Trophoblast cell (in vitro differentiated cells and primary cell): ENCODE results near the gene OCSTAMP. TPM values are rescaled to one million over a fixed set of nuclear protein-coding genes. Genes with fewer than 3 reads are reported as not detected.

ENCODE experiments used
- DNase-seq, 2 donors: peaks; one replicate each; pipeline ENCODE4 v3.0.0-alpha.2; 2016
- H2AFZ ChIP-seq: 2 replicates; pipeline ENCODE4 v1.6.1; 2013; ENCODE audit warnings: low read length, moderate library complexity, mild to moderate bottlenecking; ENCODE audit not compliant: insufficient read depth, poor library complexity
- H2AK5ac ChIP-seq: 2 replicates; pipeline ENCODE4 v1.6.1; 2013; ENCODE audit warnings: mild to moderate bottlenecking, low read length
- H2BK120ac ChIP-seq: 2 replicates; pipeline ENCODE4 v1.6.1; 2013; ENCODE audit warnings: low read length, mild to moderate bottlenecking, moderate library complexity; ENCODE audit not compliant: insufficient read depth, poor library complexity
- H2BK12ac ChIP-seq: 2 replicates; pipeline ENCODE4 v1.6.1; 2013; ENCODE audit warnings: mild to moderate bottlenecking, low read length, moderate library complexity
- H2BK5ac ChIP-seq: 2 replicates; pipeline ENCODE4 v1.6.1; 2013; ENCODE audit warnings: low read length, low read depth, moderate library complexity, mild to moderate bottlenecking; ENCODE audit not compliant: poor library complexity
- H3K14ac ChIP-seq: 2 replicates; pipeline ENCODE4 v1.6.1; 2013; ENCODE audit warnings: mild to moderate bottlenecking, low read length
- H3K18ac ChIP-seq: 2 replicates; pipeline ENCODE4 v1.6.1; 2013; ENCODE audit warnings: mild to moderate bottlenecking, low read length
- H3K23ac ChIP-seq: 2 replicates; pipeline ENCODE4 v1.6.1; 2013; ENCODE audit warnings: low read length
- H3K27ac ChIP-seq: 2 replicates; pipeline ENCODE4 v1.5.1; 2013; ENCODE audit warnings: low read depth, mild to moderate bottlenecking, inconsistent platforms, low read length, moderate library complexity
- H3K27me3 ChIP-seq: 2 replicates; pipeline ENCODE4 v1.6.1; 2013; ENCODE audit warnings: inconsistent platforms, mild to moderate bottlenecking, low read length, moderate library complexity; ENCODE audit not compliant: insufficient read depth
- H3K36me3 ChIP-seq, 2 experiments: 1 replicate in 1 of 2; 2 replicates in 1 of 2; pipeline ENCODE4 v1.6.1; 2013; ENCODE audit warnings: low read length in 2 of 2, mild to moderate bottlenecking in 2 of 2, moderate library complexity in 1 of 2; ENCODE audit not compliant: insufficient read depth in 2 of 2, control insufficient read depth in 1 of 2
- H3K4ac ChIP-seq: 2 replicates; pipeline ENCODE4 v1.6.1; 2013; ENCODE audit warnings: low read depth, mild to moderate bottlenecking, low read length, moderate library complexity
- H3K4me1 ChIP-seq, 2 experiments: 1 replicate in 1 of 2; 2 replicates in 1 of 2; pipeline ENCODE4 v1.6.1; 2013; ENCODE audit warnings: low read length in 2 of 2, mild to moderate bottlenecking in 2 of 2, moderate library complexity in 1 of 2; ENCODE audit not compliant: insufficient read depth in 2 of 2, control insufficient read depth in 1 of 2
- H3K4me2 ChIP-seq: 2 replicates; pipeline ENCODE4 v1.6.1; 2013; ENCODE audit warnings: inconsistent platforms, mild to moderate bottlenecking, low read length, moderate library complexity
- H3K4me3 ChIP-seq: 2 replicates; pipeline ENCODE4 v1.5.1; 2013; ENCODE audit warnings: mild to moderate bottlenecking, low read depth, low read length, inconsistent platforms
- H3K79me1 ChIP-seq: one replicate; pipeline ENCODE4 v1.6.1; 2013; ENCODE audit warnings: low read length
- H3K79me2 ChIP-seq: 2 replicates; pipeline ENCODE4 v1.6.1; 2013; ENCODE audit warnings: low read length, mild to moderate bottlenecking; ENCODE audit not compliant: control insufficient read depth, insufficient read depth, poor library complexity
- H3K9ac ChIP-seq: 2 replicates; pipeline ENCODE4 v1.6.1; 2013; ENCODE audit warnings: mild to moderate bottlenecking, low read length
- H3K9me3 ChIP-seq: 2 replicates; pipeline ENCODE4 v1.6.1; 2013; ENCODE audit warnings: low read depth, mild to moderate bottlenecking, control low read depth, inconsistent platforms, low read length; ENCODE audit not compliant: insufficient read depth
- H4K12ac ChIP-seq: 2 replicates; pipeline ENCODE4 v1.6.1; 2013; ENCODE audit warnings: low read depth, mild to moderate bottlenecking, low read length, moderate library complexity
- H4K8ac ChIP-seq: 2 replicates; pipeline ENCODE4 v1.6.1; 2013; ENCODE audit warnings: low read depth, mild to moderate bottlenecking, low read length, moderate library complexity
- H4K91ac ChIP-seq: one replicate; pipeline ENCODE4 v1.6.1; 2013; ENCODE audit warnings: low read depth, mild to moderate bottlenecking, low read length, moderate library complexity
- WGBS: extraction: QIAGEN DNeasy Blood & Tissue Kit; methylation state at CpG from one replicate; pipeline ENCODE4 v1.1.7; 2013; ENCODE audit warnings: missing lambda C conversion rate; ENCODE audit not compliant: insufficient read length, insufficient coverage; ENCODE audit errors: extremely low coverage; 5-methylcytosine and 5-hydroxymethylcytosine counted together
- polyA plus RNA-seq: library from polyadenylated mRNA; stranded (reverse); fragments of 200-250 nt; gene quantifications from 2 replicates; pipeline ENCODE4 v1.2.3, GENCODE V29; 2013

Gene OCSTAMP
- 0.03 and 0.04 TPM in 2 replicates for polyA plus RNA-seq

GRCh38 chr20:46550461-46550860 is at the start of gene OCSTAMP:
Gene OCSTAMP (minus strand): TSS chr20:46550654. CDS start chr20:46550560, 94 bp downstream.
- Histone ChIP-seq H3K36me3 (no peaks in the 10 kb centered on the region), H3K9ac (no peak within 1 kb of the TSS), H3K14ac (no peak within 1 kb of the TSS), H3K4me2 (no peak within 1 kb of the TSS), H2BK120ac (no peak within 1 kb of the TSS), H3K79me1 (peaks cover 2% of the 10 kb centered on the region), H3K27me3 (no peaks in the 10 kb centered on the region), H3K4me3 (no peak within 1 kb of the TSS), H4K12ac (no peak within 1 kb of the TSS), H3K27ac (no peak within 1 kb of the TSS), H2AFZ (no peak within 1 kb of the TSS), H4K91ac (no peak within 1 kb of the TSS), H3K4ac (no peak within 1 kb of the TSS), H3K4me1 (peaks cover 5 to 6% of the 10 kb centered on the region in 2 experiments), H3K23ac (no peak within 1 kb of the TSS), H3K9me3 (peaks cover 1% of the 10 kb centered on the region), H2BK5ac (no peak within 1 kb of the TSS), H3K79me2 (no peaks in the 10 kb centered on the region), H2AK5ac (no peak within 1 kb of the TSS), H2BK12ac (no peak within 1 kb of the TSS), H4K8ac (no peak within 1 kb of the TSS), H3K18ac (no peak within 1 kb of the TSS)
- no peak for DNase-seq
- WGBS, result no CpG with 5 or more reads among the region's 9 CpGs

- Histone ChIP-seq H4K12ac (no peak overlapping the region), H3K27ac (no peak overlapping the region), H3K4me3 (no peak overlapping the region), H3K18ac (no peak overlapping the region), H2AFZ (no peak overlapping the region), H3K4me1 (no peaks in the 10 kb centered on the region), H3K36me3 (no peaks in the 10 kb centered on the region), H3K79me1 (no peaks in the 10 kb centered on the region), H2BK120ac (no peak overlapping the region), H3K4me2 (no peak overlapping the region), H3K9me3 (no peaks in the 10 kb centered on the region), H3K9ac (no peak overlapping the region), H2BK5ac (no peak overlapping the region), H4K91ac (no peak overlapping the region), H4K8ac (no peak overlapping the region), H2BK12ac (no peak overlapping the region), H3K23ac (no peak overlapping the region), H3K27me3 (no peaks in the 10 kb centered on the region), H3K4ac (no peak overlapping the region), H2AK5ac (no peak overlapping the region), H3K79me2 (no peaks in the 10 kb centered on the region), H3K14ac (no peak overlapping the region)
- WGBS, result no CpG with 5 or more reads among the region's 8 CpGs
- no peak for DNase-seq
These were observed 49.0 kb upstream of the OCSTAMP start for GRCh38 chr20:46599227-46599987.

GRCh38 chr20:46595933-46596332 is 45.5 kb upstream of the OCSTAMP start:
- Histone ChIP-seq H3K4me3 (no peak overlapping the region), H3K18ac (no peak overlapping the region), H3K4me1 (no peaks in the 10 kb centered on the region), H4K91ac (no peak overlapping the region), H3K14ac (no peak overlapping the region), H4K8ac (no peak overlapping the region), H2AFZ (no peak overlapping the region), H2BK5ac (no peak overlapping the region), H2BK12ac (no peak overlapping the region), H3K23ac (no peak overlapping the region), H3K79me2 (no peaks in the 10 kb centered on the region), H3K27me3 (no peaks in the 10 kb centered on the region), H3K4ac (no peak overlapping the region), H3K36me3 (no peaks in the 10 kb centered on the region), H3K4me2 (no peak overlapping the region), H2BK120ac (no peak overlapping the region), H4K12ac (no peak overlapping the region), H2AK5ac (no peak overlapping the region), H3K9ac (no peak overlapping the region), H3K27ac (no peak overlapping the region), H3K9me3 (no peaks in the 10 kb centered on the region), H3K79me1 (no peaks in the 10 kb centered on the region)
- no CpG with 5 or more reads among the region's 8 CpGs for WGBS
- no peak for DNase-seq

- Histone ChIP-seq H2AFZ (no peak overlapping the region), H4K91ac (no peak overlapping the region), H3K4ac (no peak overlapping the region), H4K8ac (no peak overlapping the region), H2BK120ac (no peak overlapping the region), H2AK5ac (no peak overlapping the region), H3K4me1 (no peaks in the 10 kb centered on the region), H3K4me3 (no peak overlapping the region), H3K18ac (no peak overlapping the region), H3K27me3 (no peaks in the 10 kb centered on the region), H3K23ac (no peak overlapping the region), H3K27ac (no peak overlapping the region), H2BK12ac (no peak overlapping the region), H3K9ac (no peak overlapping the region), H2BK5ac (no peak overlapping the region), H3K79me1 (no peaks in the 10 kb centered on the region), H3K14ac (no peak overlapping the region), H4K12ac (no peak overlapping the region), H3K4me2 (no peak overlapping the region), H3K79me2 (no peaks in the 10 kb centered on the region), H3K36me3 (no peaks in the 10 kb centered on the region), H3K9me3 (no peaks in the 10 kb centered on the region)
- DNase-seq, result no peak
- no CpG with 5 or more reads among the region's 2 CpGs for WGBS
These were observed 44.3 kb upstream of the OCSTAMP start for GRCh38 chr20:46594725-46595124.
